ENCODE measurements around the gene CHP2.

DNA sequence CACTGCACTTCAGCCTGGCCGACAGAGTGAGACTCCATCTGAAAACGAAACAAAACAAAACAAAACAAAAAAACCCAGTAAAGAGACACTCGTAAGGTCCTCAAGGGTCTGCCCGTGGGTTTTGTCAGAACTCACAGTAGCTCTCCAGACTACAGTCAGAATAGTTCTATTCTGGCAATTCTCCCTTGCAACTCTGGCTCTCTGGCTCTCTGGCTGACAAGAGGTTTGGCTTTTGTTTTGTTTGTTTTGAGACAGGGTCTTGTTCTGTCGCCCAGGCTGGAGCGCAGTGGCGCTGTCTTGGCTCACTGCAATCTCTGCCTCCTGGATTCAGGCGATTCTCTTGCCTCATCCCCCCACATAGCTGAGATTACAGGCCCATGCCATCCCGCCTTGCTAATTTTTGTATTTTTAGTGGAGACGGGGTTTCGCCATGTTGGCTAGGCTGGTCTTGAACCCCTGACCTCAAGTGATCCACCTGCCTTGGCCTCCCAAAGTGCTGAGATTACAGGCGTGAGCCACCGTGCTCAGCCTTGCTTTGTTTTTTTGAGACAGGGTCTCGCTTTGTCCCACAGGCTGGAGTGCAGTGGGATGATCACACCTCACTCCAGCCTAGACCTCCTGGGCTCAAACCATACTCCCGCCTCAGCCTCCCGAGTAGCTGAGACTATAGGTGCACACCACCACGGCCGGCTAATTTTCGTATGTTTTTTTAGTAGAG is 20.5 kb upstream of the CHP2 start:
- TF ChIP-seq, protein P1, sequence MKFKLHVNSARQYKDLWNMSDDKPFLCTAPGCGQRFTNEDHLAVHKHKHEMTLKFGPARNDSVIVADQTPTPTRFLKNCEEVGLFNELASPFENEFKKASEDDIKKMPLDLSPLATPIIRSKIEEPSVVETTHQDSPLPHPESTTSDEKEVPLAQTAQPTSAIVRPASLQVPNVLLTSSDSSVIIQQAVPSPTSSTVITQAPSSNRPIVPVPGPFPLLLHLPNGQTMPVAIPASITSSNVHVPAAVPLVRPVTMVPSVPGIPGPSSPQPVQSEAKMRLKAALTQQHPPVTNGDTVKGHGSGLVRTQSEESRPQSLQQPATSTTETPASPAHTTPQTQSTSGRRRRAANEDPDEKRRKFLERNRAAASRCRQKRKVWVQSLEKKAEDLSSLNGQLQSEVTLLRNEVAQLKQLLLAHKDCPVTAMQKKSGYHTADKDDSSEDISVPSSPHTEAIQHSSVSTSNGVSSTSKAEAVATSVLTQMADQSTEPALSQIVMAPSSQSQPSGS (CRISPR knock-in tag; IDR thresholded peaks at IDR 0.05; ENCODE audit: borderline replicate concordance, low read depth) = no peak
- TF ChIP-seq ZNF219 (CRISPR knock-in tag; IDR thresholded peaks at IDR 0.05; ENCODE audit: borderline replicate concordance) = no peak
- no peak for TF ChIP-seq ZNF263 (CRISPR knock-in tag; IDR thresholded peaks at IDR 0.05; ENCODE audit: low read depth)
- TF ChIP-seq, protein P2, sequence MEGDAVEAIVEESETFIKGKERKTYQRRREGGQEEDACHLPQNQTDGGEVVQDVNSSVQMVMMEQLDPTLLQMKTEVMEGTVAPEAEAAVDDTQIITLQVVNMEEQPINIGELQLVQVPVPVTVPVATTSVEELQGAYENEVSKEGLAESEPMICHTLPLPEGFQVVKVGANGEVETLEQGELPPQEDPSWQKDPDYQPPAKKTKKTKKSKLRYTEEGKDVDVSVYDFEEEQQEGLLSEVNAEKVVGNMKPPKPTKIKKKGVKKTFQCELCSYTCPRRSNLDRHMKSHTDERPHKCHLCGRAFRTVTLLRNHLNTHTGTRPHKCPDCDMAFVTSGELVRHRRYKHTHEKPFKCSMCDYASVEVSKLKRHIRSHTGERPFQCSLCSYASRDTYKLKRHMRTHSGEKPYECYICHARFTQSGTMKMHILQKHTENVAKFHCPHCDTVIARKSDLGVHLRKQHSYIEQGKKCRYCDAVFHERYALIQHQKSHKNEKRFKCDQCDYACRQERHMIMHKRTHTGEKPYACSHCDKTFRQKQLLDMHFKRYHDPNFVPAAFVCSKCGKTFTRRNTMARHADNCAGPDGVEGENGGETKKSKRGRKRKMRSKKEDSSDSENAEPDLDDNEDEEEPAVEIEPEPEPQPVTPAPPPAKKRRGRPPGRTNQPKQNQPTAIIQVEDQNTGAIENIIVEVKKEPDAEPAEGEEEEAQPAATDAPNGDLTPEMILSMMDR (IDR thresholded peaks at IDR 0.05) = no peak
- no peak for TF ChIP-seq ZNF121 (CRISPR knock-in tag; IDR thresholded peaks at IDR 0.05)
- TF ChIP-seq, protein P3, sequence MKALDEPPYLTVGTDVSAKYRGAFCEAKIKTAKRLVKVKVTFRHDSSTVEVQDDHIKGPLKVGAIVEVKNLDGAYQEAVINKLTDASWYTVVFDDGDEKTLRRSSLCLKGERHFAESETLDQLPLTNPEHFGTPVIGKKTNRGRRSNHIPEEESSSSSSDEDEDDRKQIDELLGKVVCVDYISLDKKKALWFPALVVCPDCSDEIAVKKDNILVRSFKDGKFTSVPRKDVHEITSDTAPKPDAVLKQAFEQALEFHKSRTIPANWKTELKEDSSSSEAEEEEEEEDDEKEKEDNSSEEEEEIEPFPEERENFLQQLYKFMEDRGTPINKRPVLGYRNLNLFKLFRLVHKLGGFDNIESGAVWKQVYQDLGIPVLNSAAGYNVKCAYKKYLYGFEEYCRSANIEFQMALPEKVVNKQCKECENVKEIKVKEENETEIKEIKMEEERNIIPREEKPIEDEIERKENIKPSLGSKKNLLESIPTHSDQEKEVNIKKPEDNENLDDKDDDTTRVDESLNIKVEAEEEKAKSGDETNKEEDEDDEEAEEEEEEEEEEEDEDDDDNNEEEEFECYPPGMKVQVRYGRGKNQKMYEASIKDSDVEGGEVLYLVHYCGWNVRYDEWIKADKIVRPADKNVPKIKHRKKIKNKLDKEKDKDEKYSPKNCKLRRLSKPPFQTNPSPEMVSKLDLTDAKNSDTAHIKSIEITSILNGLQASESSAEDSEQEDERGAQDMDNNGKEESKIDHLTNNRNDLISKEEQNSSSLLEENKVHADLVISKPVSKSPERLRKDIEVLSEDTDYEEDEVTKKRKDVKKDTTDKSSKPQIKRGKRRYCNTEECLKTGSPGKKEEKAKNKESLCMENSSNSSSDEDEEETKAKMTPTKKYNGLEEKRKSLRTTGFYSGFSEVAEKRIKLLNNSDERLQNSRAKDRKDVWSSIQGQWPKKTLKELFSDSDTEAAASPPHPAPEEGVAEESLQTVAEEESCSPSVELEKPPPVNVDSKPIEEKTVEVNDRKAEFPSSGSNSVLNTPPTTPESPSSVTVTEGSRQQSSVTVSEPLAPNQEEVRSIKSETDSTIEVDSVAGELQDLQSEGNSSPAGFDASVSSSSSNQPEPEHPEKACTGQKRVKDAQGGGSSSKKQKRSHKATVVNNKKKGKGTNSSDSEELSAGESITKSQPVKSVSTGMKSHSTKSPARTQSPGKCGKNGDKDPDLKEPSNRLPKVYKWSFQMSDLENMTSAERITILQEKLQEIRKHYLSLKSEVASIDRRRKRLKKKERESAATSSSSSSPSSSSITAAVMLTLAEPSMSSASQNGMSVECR (CRISPR knock-in tag; IDR thresholded peaks at IDR 0.05; ENCODE audit: borderline replicate concordance) = no peak
- TF ChIP-seq E2F1 (CRISPR knock-in tag; IDR thresholded peaks at IDR 0.05) = no peak
- TF ChIP-seq MAX (CRISPR knock-in tag; IDR thresholded peaks at IDR 0.05) = no peak
- no peak for TF ChIP-seq FOXJ3 (CRISPR knock-in tag; IDR thresholded peaks at IDR 0.05; ENCODE audit: borderline replicate concordance)
- TF ChIP-seq CREM (CRISPR knock-in tag; IDR thresholded peaks at IDR 0.05) = no peak
